GM19324 (cell line): ENCODE results near the gene MAD1L1.
"Not testable (repeated sequence)": the region's sequence is repeated elsewhere in the genome, so short reads cannot be mapped to it uniquely, and the experiment has no call there.

Experiments used
- ATAC-seq: cut with Tn5 transposase; IDR thresholded peaks from one replicate; pipeline ENCODE4 v1.9.1; 2021; ENCODE audit warnings: mild to moderate bottlenecking, moderate library complexity; ENCODE audit not compliant: unreplicated experiment, low FRiP score

The MAD1L1 gene

DNA sequence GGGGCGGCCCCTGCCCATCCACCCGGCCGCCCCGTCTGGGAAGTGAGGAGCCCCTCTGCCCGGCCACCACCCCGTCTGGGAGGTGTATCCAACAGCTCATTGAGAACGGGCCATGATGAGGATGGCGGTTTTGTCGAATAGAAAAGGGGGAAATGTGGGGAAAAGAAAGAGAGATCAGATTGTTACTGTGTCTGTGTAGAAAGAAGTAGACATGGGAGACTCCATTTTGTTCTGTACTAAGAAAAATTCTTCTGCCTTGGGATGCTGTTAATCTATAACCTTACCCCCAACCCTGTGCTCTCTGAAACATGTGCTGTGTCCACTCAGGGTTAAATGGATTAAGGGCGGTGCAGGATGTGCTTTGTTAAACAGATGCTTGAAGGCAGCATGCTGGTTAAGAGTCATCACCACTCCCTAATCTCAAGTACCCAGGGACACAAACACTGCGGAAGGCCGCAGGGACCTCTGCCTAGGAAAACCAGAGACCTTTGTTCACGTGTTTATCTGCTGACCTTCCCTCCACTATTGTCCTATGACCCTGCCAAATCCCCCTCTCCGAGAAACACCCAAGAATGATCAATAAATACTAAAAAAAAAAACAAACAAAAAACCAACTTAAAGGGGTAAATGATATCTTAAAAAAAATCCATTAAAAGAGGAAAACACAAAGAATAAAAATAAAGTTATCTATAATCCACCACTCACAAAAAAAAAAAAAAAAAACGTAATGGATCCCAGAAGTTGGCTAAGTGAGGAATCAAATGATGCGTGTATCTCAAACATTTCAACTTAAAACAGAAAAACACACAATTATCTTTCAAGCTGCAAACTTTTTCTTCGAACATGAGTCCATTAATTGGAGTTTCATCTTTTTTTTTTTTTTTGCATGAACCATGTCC lies 70.5 kb downstream of the MAD1L1 start:
- ATAC-seq = not testable (repeated sequence)

DNA sequence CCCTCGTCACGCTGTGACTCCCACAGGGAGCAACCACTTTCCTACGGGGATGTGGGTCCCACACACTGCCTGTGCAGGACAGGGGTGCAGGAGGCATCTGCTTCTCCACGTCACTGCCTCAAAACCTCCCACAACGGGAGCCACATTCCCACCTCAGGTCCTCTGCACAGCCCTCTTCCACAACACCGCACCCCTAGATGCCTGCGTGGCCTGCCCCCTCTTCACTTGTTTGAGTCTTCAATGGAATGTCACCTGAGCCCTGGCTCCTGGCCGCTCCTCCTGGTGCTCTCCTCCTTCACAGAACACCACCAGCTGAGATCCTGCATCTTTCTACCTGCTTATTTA lies 73.6 kb downstream of the MAD1L1 start:
- no peak for ATAC-seq

GRCh38 chr7:2158331-2159175 lies 74.2 kb downstream of the MAD1L1 start:
- ATAC-seq = no peak

GRCh38 chr7:2157473-2158279 lies 75.1 kb downstream of the MAD1L1 start:
- ATAC-seq = no peak

DNA sequence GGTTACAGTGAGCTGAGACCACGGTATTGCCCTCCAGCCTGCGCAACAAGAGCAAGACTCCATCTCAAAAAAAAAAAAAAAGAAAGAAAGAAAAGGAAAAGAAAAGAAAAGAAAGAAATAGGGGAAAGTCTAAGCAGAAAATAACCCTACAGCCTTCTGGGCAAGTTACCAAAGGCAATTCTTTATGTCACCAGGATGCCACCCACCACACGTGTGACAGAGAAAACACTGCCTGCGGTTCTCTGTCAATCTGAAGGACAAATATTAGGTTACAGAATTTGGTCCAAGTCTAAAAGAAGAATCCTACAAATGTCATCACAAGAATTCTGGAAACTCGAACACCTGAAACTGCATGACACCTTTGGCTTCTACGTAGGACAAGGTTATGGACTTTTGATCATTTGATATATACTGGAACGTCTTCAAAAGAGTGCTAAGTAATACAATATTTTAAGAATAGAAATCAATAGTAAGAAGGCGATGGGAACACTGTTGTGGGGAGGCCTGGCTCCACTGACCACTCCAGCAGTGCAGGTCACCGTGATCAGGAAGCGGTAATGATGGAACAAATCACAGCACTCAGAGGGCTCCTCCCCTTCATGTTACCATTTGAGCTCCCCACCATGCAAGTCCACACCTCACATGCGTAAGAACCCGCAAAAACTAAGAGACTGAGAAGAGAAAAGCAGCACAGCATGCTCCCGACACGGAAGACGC lies 75.8 kb downstream of the MAD1L1 start:
- no peak for ATAC-seq

- ATAC-seq = no peak
Measured at GRCh38 chr7:2154831-2155230, 77.9 kb downstream of the MAD1L1 start.

DNA sequence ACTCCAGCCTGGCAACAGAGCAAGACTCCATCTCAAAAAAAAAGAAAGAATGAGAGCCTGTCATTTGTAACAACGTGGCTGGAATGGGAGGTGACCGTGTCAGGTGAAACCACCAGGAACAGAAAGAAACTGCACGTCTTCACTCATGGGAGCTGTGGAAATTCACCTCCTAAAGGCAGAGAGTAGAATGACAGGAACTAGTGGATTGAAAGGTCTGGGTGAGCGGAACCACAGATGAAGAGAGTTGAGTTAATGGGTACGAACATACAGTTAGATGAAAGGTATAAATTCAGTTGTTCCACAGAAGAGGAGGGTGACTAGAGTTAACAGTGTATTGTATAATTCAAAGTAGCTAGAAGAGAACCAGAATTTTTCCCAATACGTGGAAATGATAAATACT lies 78.6 kb downstream of the MAD1L1 start:
- no peak for ATAC-seq

- no peak for ATAC-seq
Measured at GRCh38 chr7:2152646-2153045, 80.1 kb downstream of the MAD1L1 start.

DNA sequence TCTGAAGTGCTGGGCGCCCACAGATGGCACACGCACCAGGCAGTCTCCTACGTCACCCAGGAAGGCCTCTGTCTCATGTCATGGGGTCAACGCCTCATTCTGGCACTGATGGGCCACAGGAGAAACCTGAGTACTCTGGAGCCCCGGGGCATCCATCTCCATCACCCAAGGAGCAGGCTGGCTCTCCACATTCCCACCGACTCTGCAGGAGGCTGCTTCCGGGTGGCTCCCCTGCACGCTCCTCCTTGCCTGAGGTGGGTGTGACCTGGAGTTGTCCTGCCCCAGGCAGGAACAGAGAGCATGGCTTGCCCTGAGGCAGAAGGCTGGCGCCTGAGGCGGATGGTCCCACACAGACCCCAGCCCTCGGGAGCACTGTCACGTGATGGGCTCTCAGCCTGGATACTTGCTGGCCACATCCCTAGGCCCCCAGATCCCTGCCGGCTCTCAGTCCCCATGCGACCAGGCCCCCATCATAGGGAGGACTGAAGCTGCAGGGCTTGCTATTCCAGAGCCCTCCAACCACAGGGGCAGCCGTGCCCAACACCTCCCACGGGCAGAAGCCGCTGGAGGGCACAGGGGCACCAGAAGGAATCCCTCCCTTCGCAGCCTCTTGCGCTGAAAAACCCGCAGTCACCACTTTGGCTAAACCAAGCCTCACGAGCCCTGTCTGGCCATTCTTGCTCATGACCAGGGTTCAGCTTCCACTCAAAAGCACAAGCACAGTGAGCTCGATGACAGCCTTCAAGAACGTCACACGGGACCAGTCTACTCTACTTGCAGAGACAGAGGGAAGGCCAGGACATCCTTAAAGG lies 80.7 kb downstream of the MAD1L1 start:
- no peak for ATAC-seq

DNA sequence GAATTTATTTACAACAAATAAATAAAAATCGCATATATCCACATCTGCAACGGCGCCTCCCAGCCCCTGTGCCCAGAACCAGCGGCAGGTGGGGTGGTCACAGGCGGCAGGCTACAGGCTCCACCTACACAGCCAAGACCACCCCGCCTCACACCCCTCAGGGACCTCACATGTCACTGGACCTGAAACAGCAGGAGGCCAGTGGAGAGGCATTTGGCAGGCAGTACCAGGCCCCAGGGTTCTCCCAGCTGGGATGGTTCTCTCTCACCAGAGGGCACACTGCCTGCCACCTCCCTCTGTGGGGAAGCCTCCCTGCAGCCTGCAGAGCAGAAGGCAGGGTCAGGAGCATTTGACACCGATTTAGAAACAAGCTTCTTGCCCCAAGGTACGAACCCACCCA lies 81.5 kb downstream of the MAD1L1 start:
- ATAC-seq = no peak

GRCh38 chr7:2150445-2150815 lies 82.3 kb downstream of the MAD1L1 start:
- ATAC-seq = no peak

DNA sequence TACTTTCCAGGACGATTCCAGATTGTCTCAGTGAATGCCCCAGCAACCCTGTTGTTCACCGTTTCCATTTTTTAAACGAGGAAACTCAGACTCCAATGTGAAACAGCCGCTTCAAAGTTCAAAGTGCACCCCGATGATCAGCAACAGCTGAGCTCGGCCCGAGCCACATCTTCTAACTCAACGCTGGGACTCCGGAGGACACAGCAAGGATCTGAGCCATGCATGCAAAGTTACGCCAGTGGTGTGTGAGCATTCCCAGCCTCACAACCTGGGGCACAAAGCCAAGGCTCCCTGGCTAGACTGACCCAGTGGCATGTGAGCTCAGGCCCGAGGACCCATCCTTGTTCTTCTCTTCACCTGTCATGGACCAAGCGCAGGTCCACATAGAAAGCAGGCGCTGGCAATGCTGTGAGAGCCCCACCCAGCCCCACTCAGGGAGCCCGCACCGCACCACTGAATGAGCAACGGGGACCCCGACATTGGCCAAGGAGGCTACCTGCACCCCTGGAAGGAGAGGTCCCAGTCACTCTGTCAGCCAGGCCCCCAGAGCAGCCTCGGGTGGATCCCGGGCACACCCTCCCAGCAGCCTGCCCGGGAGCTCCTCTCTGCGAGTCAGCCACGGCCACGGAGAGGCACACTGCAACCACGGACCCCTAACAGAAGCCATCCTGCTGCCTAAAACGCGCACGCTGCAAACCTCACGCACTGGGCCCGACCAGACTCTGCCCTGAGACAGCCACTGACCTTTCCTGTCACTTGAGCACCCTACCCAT lies 82.9 kb downstream of the MAD1L1 start:
- ATAC-seq = no peak

- no peak for ATAC-seq
Measured at GRCh38 chr7:2148814-2149213, 83.9 kb downstream of the MAD1L1 start.

DNA sequence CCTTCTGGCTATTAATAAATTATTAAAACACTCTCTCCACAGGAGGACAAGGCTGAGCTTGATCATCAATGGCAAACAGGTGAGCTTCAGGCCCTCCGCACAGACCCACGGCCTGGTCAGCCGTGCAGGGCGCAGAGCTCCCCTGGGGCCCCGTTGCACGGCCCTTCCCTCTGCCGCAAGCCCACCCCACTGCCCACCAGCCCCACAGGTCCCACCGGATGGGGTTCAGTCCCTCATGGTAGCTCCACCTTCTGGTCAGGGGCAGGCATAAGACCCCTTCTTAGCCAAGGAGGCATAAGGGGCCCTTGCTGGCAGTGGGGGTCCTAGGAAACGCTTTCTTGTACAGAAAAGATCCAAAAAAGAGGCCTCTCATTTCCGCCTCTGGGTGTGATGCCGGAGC lies 84.6 kb downstream of the MAD1L1 start:
- no peak for ATAC-seq

DNA sequence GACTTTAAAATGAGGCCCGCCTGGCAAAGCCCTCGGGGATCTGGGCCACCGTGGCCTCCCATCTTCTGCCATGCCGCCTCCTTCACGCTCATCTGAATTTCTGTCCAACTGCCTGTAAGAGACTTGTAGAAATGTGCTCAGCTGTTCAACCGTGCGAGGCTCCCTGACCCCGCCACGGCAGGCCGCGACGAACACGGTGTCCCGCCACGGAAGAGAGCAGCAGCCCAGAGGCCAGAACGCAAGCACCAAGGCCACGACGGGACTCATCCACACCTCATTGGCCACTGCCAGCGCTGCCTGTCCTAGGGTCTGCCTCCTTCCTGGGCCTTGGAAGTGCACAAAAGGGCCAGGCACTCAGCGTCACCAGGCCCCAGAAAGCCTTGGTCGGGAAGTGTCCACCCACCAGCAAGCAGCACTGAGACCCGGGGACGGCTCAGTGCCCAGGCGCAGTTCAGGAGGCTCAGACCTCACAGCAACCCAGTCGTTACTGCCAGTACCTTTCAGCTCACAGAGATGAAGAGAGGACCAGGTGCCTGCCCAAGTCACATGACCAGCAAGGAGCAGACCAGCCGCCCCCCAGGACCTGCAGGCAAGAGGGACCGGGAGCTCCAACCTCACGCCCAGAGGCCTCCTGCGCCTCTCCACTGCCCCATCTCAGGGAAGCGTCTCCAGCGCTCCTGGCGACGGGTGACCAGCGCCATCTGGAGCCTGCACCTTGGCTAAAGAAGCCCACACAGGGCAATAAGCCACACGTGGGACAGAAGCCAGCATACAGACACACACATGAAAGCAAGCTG lies 85.9 kb downstream of the MAD1L1 start:
- ATAC-seq = no peak

GRCh38 chr7:2145835-2146580 lies 86.7 kb downstream of the MAD1L1 start:
- ATAC-seq = no peak

DNA sequence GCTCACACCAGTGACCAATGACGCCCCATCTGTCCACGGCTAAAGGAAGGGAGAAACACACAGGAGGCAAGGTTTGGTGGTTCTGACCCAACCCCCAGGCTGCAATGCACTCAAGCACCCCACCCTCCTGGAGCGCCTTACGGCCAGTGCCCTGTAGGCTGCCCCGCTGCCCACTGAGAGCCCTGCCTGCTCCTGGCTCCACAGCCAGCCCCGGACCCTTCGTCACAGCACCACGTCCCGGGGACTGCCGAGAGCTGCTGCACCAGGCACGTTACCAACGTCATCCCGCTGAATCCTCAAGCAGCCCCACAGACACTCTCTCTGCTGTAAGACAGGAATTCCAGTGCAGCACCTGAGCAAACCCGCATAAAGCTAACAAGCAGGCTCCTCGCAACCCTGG lies 87.8 kb downstream of the MAD1L1 start:
- no peak for ATAC-seq
